GM19193 (cell line): ENCODE measurements around the gene RHOD.

Experiments used
- POLR2A ChIP-seq: IDR thresholded peaks from 4 replicates; pipeline ENCODE4 v1.6.1; 2011; ENCODE audit not compliant: insufficient read depth, insufficient read length; ENCODE audit errors: extremely low read depth

Gene RHOD

GRCh38 chr11:67026941-67027340 is 29.7 kb upstream of the RHOD start:
- TF ChIP-seq POLR2A: no peak

- no peak for TF ChIP-seq POLR2A
These were observed 29.1 kb upstream of the RHOD start for GRCh38 chr11:67027483-67027930.

GRCh38 chr11:67027943-67028542 is 28.6 kb upstream of the RHOD start:
- TF ChIP-seq POLR2A: no peak

- no peak for TF ChIP-seq POLR2A
These were observed 27.5 kb upstream of the RHOD start for GRCh38 chr11:67029146-67029545.

GRCh38 chr11:67030976-67031375 is 25.7 kb upstream of the RHOD start:
- no peak for TF ChIP-seq POLR2A

GRCh38 chr11:67031791-67032561 is 24.7 kb upstream of the RHOD start:
- TF ChIP-seq POLR2A: no peak

- no peak for TF ChIP-seq POLR2A
These were observed 23.7 kb upstream of the RHOD start for GRCh38 chr11:67032830-67033551.

- TF ChIP-seq POLR2A: no peak
These were observed 22.9 kb upstream of the RHOD start for GRCh38 chr11:67033661-67034166.

GRCh38 chr11:67034350-67034749 is 22.3 kb upstream of the RHOD start:
- no peak for TF ChIP-seq POLR2A

- TF ChIP-seq POLR2A: no peak
These were observed 16.5 kb upstream of the RHOD start for GRCh38 chr11:67040147-67040546.

- no peak for TF ChIP-seq POLR2A
These were observed 15.0 kb upstream of the RHOD start for GRCh38 chr11:67041602-67042001.

GRCh38 chr11:67043572-67044349 is 12.9 kb upstream of the RHOD start:
- no peak for TF ChIP-seq POLR2A

GRCh38 chr11:67044496-67044895 is 12.2 kb upstream of the RHOD start:
- no peak for TF ChIP-seq POLR2A

GRCh38 chr11:67045314-67045713 is 11.3 kb upstream of the RHOD start:
- TF ChIP-seq POLR2A: no peak
